HUES6 (cell line): ENCODE data around the gene RAD51B.

Experiments
- H3K27ac ChIP-seq: 2 replicates; pipeline ENCODE4 v1.7.0; 2013; ENCODE audit warnings: low read depth, mild to moderate bottlenecking, low read length, inconsistent platforms
- H3K27me3 ChIP-seq: 2 replicates; pipeline ENCODE4 v1.6.1; 2013; ENCODE audit warnings: low read length; ENCODE audit not compliant: control insufficient read depth, insufficient read depth
- H3K36me3 ChIP-seq: 2 replicates; pipeline ENCODE4 v1.6.1; 2013; ENCODE audit warnings: low read length; ENCODE audit not compliant: control insufficient read depth, insufficient read depth
- H3K4me1 ChIP-seq: 2 replicates; pipeline ENCODE4 v1.6.1; 2013; ENCODE audit warnings: low read length; ENCODE audit not compliant: control insufficient read depth, insufficient read depth
- H3K4me3 ChIP-seq: 2 replicates; pipeline ENCODE4 v1.5.1; 2013; ENCODE audit warnings: low read depth, low read length
- H3K9ac ChIP-seq: one replicate; pipeline ENCODE4 v1.6.1; 2013; ENCODE audit warnings: mild to moderate bottlenecking, low read length
- H3K9me3 ChIP-seq: 2 replicates; pipeline ENCODE4 v1.6.1; 2013; ENCODE audit warnings: low read depth, low read length; ENCODE audit not compliant: control insufficient read depth, insufficient read depth

The RAD51B gene

DNA sequence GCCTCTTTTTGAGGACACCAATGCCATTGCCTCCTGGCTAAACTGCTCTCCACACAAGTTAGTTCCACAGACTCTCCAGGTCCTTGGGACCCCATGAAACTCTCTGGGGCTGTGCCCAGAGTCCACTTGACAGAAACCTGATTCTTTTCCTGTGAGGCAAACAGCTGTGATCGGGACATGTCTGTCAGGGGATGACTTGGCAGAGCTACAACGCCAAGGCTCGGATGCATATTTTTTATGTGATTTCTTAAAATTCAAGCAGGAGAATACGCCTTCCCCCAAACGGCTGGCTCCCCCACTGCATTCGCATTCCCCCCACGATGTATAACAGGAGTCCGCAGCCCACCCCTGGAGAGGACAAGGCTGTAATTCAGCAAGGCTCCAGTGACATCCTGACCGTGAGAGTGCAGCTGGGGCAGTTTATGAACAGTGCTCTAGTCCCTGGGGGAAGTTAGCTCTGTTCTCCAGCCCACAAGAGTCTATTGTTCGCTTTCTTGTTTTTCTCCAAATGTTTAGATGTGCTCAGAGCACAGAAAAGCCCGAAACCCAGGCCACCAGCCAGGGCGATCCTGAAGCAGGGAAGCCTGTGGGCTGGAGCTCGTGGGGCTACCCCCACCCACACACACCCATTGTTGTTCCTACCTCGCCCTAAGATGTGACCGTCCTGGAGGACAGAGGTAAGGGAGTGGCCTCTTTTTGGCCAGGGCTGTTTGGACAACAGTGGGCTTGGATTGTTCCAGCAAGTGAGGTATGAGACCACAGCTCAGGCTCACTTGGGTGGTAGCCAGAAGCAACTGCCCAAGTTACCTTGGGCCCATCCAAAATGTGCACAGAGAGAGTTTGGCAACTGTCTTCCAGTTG is 813.8 kb downstream of the RAD51B start:
- Histone ChIP-seq H3K4me3 (no peak overlapping the region), H3K9ac (no peak overlapping the region), H3K27ac (no peak overlapping the region), H3K27me3 (no peaks in the 10 kb centered on the region), H3K36me3 (no peaks in the 10 kb centered on the region), H3K9me3 (no peaks in the 10 kb centered on the region), H3K4me1 (peaks cover 28% of the 10 kb centered on the region)

DNA sequence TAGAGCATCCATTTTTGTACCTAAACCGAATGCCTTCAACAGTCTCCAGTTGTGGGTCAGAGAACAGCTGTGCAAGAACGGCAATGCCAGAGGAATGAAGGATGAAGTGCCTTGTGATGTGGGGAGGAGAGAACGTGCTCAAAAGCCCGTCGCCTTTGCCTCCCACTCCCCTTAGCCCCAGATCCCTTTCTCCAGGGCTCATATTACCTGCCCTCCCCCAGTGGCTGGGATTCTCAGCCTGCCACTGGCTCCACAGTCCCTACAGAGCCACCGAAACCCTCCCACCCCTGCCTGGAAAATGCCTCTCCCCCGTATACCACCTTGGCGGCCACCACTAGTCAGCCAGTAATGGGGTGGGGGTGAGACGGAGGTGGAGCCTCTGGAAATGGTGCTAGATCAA is 814.8 kb downstream of the RAD51B start:
- no peak overlapping the region for H3K4me3 ChIP-seq
- no peak overlapping the region for H3K27ac ChIP-seq

DNA sequence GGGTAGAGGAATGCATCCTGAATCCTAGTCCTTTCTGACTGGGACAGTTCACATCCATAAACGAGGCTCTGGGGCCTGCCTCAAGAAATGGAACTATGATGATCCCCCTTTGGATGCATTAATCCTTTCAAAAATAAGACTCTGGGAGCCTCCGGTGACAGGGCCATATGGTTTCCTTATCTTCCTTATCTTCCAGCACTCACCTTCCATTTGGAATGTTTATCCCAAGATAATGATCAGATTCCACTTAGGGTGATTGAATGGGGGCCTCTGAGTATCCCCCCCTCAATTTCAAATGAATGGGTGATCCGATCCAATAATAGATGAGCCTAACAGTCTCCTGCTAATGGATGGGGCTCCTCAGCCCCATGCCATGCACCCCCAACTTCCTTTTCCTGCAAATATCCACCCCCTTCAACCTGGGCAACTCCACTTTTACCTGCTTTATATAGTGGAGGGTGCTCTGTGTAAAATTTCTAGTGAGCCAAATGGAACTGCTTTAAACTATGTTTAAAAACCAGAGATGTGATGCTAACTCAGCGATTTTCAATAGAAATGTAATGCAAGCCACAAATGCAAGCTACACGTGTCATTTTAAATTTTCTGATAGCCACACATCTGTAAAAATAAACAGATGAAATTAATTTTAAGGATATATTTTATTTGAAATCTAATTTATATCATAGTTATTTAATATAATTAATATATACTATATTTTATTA is 815.5 kb downstream of the RAD51B start:
- H3K27ac ChIP-seq, result no peak overlapping the region
- no peak overlapping the region for H3K4me3 ChIP-seq
- no peaks in the 10 kb centered on the region for H3K27me3 ChIP-seq
- H3K9me3 ChIP-seq, result no peaks in the 10 kb centered on the region
- no peak overlapping the region for H3K9ac ChIP-seq
- no peaks in the 10 kb centered on the region for H3K36me3 ChIP-seq
- H3K4me1 ChIP-seq, result peaks cover 22% of the 10 kb centered on the region; the same call in 1 of the 2 replicates

More for the DNA sequence above, 814.8 kb downstream of the RAD51B start:
- Histone ChIP-seq H3K9me3 (no peaks in the 10 kb centered on the region), H3K4me1 (peaks cover 28% of the 10 kb centered on the region), H3K9ac (no peak overlapping the region), H3K36me3 (no peaks in the 10 kb centered on the region), H3K27me3 (no peaks in the 10 kb centered on the region)

DNA sequence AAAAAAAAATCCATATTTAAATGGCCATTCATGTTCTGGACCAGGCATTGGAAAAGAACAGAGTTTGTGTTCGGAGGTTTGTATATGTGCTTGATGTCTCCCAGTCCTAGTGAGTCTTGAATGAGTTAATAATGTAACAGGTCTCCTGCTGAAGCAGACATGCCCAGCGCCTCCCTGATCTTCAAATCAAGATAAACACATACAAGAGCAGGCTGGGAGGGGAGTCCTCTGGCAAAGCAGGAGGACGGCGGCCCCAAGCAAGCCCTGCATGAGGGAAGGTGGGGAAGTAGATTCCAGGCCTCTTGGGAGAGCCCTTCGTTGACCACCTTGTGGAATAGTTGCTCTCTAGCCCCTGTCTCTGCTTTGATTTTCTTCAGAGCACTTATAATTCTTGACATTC is 817.0 kb downstream of the RAD51B start:
- H3K4me3 ChIP-seq, result no peak overlapping the region
- no peak overlapping the region for H3K27ac ChIP-seq
- H3K4me1 ChIP-seq, result peaks cover 18% of the 10 kb centered on the region; the same call in 1 of the 2 replicates
- H3K9me3 ChIP-seq, result peaks cover 7% of the 10 kb centered on the region
- no peak overlapping the region for H3K9ac ChIP-seq
- H3K36me3 ChIP-seq, result no peaks in the 10 kb centered on the region
- no peaks in the 10 kb centered on the region for H3K27me3 ChIP-seq

DNA sequence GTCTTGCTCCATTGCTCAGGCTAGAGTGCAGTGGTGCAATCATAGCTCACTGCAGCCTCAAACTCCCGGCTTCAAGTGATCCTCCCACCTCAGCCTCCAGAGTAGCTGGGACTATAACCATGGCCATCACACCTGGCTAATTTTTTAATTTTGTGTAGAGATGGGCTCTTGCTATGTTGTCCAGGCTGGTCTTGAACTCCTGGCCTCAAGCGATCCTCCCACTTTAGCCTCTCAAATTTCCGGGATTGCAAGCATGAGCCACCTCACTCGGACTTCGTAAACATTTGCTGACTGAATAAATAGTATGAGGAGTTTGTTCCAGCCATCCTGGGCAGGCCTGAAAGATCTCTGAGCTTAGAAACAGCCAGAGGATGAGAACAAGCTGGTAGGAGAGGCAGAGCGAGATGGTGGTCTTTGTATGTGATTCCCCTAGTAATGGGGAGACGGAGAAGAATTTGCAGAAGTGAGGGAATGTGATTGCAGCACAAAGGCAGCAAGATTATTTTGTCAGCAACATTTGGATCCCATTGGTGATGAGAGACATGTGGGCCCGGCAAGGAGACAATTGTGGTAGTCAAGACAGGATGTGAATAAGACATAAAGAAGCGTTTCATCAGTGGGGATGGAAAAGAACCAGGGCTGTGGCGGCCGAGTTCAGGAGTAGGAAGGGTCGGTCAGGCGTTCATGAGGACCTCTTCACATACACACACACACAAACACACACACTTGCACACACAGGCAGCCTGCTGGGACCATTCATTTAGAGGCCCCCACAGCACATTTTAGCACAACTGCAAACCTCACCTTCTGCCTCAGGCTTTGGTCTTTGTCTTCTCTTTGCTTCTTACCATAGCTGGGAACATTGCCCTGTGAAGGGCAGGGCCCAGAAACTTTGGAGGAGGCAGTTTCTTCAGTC is 817.8 kb downstream of the RAD51B start:
- Histone ChIP-seq H3K27me3 (no peaks in the 10 kb centered on the region), H3K4me3 (no peak overlapping the region), H3K27ac (no peak overlapping the region), H3K4me1 (peaks cover 18% of the 10 kb centered on the region; the same call in 1 of the 2 replicates), H3K9ac (no peak overlapping the region), H3K9me3 (peaks cover 9% of the 10 kb centered on the region), H3K36me3 (no peaks in the 10 kb centered on the region)

DNA sequence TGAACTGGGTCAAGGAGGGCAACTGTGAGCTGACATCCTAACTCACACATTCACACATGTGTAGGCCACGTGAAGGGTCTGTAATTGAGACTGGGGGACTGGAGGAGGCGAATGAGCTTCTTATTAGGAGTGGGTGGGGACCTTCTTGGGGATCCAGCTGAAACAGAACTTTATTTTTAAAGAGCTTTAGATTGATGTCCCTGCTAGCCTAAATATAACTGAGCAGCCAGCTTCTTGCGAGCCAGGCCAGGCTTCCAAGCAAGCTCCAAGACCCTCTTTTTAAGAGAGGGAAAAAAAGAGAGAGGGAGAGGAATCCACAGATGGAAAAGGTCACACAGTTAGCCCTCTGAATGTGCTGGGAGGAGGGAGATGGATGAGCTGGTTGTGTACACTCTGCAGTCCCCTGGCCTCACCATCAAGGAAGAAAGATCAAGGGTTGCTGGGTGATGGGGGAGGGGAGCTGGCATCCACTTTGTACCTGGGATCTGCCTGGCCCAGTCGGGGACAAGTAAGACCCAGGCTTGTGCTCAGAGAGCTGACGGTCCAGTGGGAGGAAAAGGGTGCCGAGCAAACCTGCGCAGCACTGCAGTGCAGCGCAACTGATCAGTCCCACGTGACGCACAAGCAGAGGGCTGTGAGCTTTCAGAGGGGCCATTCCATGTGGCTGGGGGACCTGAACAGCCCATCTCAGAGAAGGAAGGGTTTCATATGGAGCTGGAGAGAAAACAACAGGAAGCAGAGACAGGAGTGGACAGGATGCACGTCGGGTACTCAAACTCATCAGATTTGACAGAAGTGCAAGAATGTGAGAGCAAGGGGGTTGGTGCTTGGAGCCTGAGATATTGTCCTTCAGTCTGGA is 818.8 kb downstream of the RAD51B start:
- Histone ChIP-seq H3K4me3 (no peak overlapping the region), H3K4me1 (peaks cover 18% of the 10 kb centered on the region; the same call in 1 of the 2 replicates), H3K9me3 (peaks cover 9% of the 10 kb centered on the region), H3K9ac (no peak overlapping the region), H3K27me3 (no peaks in the 10 kb centered on the region), H3K27ac (no peak overlapping the region), H3K36me3 (no peaks in the 10 kb centered on the region)

DNA sequence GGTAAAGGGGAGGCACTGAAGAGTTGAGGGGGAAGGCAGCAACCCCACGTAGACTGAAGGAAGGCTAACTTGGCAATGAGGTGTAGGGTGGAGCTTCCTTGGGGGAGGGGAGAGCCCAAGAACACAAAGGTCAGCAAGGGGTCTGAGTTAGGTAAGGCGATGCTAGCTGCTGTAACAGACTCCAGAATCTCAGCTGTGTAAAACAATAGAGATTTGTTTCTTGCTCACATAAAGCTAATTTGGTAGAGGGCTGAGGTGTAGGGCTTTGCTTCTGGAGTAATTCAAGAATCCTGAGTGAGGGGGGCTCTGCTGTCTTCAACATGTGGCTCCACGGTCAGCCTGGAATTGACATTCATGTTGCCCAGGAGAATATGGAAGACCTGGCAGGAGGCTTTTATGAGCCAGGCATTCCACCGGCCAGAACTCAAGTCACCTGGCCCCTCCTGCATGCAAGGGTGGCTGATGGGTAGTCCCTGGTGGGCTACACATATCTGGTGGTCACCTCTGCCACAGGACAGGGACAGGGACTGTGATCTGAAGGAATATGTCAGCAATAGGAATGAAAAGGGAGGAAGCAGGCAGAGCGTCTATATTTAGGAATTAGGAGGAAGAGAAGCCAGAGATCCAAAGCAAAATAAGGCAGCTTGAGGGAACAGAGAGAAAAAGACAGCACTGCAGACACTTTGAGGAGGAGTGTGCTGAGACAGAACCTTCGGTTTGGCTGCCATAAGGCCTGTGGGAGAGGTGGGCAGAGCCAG is 819.6 kb downstream of the RAD51B start:
- Histone ChIP-seq H3K9me3 (peaks cover 16% of the 10 kb centered on the region), H3K27me3 (no peaks in the 10 kb centered on the region), H3K27ac (no peak overlapping the region), H3K4me1 (peaks cover 18% of the 10 kb centered on the region; the same call in 1 of the 2 replicates), H3K36me3 (no peaks in the 10 kb centered on the region), H3K9ac (no peak overlapping the region), H3K4me3 (no peak overlapping the region)

DNA sequence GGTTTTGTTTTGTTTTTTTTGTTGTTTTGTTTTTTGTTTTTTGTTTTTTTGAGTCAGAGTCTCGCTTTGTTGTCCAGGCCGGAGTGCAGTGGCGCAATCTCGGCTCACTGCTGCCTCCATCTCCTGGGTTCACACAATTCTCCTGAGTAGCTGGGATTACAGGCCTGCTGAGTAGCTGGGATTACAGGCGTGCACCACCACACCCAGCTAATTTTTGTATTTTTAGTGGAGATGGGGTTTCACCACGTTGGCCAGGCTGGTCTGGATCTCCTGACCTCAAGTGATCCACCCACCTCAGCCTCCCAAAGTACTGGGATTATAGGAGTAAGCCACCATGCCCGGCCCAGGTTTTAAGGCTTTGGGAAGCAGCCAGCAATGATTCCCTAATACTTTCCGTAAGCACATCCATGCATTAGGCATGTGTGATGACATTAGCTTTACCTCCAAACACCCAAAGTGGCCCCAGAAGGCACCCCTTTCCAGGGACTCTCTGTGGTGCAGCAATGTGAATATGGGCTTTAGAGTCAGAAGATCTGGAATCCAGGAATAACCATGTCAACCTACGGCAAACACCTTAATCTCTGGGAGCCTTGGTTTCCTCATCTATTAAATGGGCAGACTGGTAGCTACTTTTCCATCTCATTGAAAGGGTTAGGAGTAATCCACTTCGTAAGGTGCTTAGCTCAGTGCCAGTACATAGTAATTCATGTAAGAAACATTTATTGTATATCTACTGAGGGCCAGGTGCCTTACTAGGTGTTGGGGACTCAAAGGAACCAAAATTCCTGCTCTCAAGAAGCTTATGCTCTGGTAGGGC is 820.4 kb downstream of the RAD51B start:
- H3K4me1 ChIP-seq, result peaks cover 18% of the 10 kb centered on the region; the same call in 1 of the 2 replicates
- H3K27ac ChIP-seq, result no peak overlapping the region
- no peaks in the 10 kb centered on the region for H3K36me3 ChIP-seq
- no peak overlapping the region for H3K4me3 ChIP-seq
- H3K9ac ChIP-seq, result no peak overlapping the region
- no peaks in the 10 kb centered on the region for H3K27me3 ChIP-seq
- H3K9me3 ChIP-seq, result peaks cover 16% of the 10 kb centered on the region

DNA sequence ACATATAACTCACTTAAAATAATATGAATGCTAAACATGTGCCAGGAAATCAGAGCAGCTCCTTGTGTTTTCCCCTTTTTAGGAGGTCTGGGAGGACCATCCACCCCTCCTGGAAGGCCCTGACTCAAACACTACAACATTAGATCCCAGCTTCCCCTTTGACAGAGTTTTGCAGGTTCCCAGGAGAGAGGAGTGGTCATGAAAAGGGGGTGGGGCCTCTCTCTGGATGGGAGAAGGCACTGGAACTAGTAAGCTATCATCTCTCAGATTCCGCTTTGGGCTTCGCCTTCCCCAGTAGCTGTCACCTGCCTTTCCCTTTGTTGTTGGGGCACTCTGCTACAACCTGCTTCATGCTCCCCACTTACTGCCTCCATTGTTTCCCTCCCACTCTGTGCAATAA is 824.1 kb downstream of the RAD51B start:
- Histone ChIP-seq H3K27ac (no peak overlapping the region), H3K9ac (no peak overlapping the region), H3K4me1 (peaks cover 17% of the 10 kb centered on the region), H3K4me3 (no peak overlapping the region), H3K36me3 (no peaks in the 10 kb centered on the region), H3K9me3 (peaks cover 16% of the 10 kb centered on the region), H3K27me3 (no peaks in the 10 kb centered on the region)
